ENCODE measurements around the gene MGRN1.

MGRN1 gene

GRCh38 chr16:4673387-4674046 lies 48.9 kb downstream of the MGRN1 start:
- no peak for DNase-seq (ENCODE audit: low read depth in 2 of 3, low spot score in 1 of 3)

DNA sequence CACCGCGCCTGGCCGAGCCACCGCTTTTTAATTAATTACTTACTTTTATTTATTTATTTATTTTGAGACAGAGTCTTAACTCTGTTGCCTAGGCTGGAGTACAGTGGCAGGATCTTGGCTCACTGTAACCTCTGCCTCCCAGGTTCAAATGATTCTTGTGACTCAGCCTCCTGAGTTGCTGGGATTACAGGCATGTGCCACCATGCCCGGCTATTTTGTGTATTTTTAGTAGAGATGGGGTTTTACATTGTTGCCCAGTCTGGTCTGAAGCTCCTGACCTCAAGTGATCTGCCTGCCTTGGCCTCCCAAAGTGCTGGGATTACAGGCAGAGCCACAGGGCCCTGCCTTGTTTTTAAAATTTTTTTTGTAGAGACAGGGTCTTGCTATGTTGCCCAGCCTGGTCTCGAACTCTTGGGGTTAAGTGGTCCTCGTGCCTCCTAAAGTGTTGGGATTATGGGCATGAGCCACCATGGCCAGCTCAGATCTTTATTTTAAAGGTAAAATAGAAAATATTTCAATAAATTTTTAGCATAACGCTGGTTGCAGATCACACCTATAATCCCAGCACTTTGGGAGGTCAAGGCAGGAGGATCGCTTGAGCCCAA lies 50.4 kb downstream of the MGRN1 start:
- no peak for DNase-seq (ENCODE audit: low read depth in 2 of 3, low spot score in 1 of 3)

DNA sequence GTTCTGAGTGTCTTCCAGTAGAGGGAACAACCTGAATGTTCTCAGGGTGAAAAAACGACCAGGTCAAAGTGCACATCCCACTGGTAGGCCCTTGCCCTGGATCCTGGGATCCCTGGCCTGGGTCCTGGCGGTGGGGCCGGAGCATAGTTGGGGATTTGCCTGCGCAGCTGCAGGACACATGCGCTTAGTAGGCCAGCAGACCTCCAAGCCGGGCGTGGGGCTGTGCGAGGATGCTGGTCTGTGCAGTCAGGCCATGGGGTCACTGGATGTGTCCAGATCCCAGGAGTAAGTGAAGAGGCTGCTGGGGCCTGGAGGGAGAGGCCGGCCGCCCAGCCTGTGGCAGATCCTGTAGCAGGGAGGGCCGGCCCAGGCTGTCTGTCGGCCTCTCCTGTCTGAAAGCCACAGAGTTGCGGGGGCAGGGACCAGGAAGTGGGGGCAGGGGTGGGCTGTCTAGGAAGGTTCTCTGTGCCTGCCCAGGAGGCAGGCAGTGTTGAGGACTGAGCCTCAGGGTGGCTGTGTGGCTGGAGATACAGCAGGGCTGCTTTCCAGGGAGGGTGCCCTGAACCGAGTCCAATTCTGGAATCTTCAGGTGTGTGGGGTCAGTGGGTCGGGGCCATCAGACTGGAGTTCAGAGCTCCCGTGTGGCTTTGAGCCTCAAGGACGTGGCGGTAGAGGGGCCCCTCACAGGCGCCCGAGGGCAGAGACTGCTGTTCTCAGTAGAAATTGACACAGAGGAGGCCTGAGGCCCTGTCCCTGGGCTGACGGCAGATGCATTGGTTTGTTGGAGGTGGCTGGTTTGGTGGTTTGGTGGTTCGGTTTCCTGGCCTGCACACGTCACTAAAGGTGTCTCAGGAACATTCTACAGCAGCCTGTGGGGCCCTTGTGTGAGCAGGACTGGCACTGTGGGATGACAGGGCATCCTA lies 51.5 kb downstream of the MGRN1 start:
- DNase-seq (ENCODE audit: low read depth in 2 of 3, low spot score in 1 of 3): peak; percentile 43 to 68 (median 60)

GRCh38 chr16:4676831-4677230 lies 52.2 kb downstream of the MGRN1 start:
- DNase-seq (ENCODE audit: low read depth in 2 of 3, low spot score in 1 of 3): no peak

DNA sequence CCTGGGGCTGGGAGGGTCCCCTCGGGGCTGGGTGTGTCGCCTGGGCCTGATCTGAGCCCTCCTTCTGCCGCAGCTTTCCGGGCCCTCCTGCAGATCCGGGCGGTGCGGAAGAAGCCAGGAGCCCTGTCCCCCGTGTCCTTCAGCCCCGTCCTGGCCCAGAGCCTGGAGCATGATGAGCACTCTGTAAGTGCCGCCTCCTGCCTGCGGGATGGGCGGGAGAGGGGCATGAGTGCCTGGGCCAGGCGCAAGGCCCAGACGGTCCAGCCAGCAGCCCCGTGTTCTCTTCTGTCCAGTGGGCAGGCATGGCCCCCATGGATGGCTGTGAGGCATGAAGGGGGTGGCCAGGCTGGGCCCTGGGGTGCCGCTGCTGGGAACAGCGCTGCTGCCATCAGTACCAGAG lies 52.8 kb downstream of the MGRN1 start:
- no peak for DNase-seq (ENCODE audit: low read depth in 2 of 3, low spot score in 1 of 3)

GRCh38 chr16:4677994-4678393 lies 53.4 kb downstream of the MGRN1 start:
- no peak for DNase-seq (ENCODE audit: low read depth in 2 of 3, low spot score in 1 of 3)

- DNase-seq (ENCODE audit: low read depth in 2 of 3, low spot score in 1 of 3): no peak
Observed at GRCh38 chr16:4678596-4678995, 54.0 kb downstream of the MGRN1 start.

GRCh38 chr16:4679156-4679849 lies 54.7 kb downstream of the MGRN1 start:
- no peak for DNase-seq (ENCODE audit: low read depth in 2 of 3, low spot score in 1 of 3)

GRCh38 chr16:4679850-4680636 lies 55.4 kb downstream of the MGRN1 start:
- DNase-seq (ENCODE audit: low read depth in 2 of 3, low spot score in 1 of 3): no peak

DNA sequence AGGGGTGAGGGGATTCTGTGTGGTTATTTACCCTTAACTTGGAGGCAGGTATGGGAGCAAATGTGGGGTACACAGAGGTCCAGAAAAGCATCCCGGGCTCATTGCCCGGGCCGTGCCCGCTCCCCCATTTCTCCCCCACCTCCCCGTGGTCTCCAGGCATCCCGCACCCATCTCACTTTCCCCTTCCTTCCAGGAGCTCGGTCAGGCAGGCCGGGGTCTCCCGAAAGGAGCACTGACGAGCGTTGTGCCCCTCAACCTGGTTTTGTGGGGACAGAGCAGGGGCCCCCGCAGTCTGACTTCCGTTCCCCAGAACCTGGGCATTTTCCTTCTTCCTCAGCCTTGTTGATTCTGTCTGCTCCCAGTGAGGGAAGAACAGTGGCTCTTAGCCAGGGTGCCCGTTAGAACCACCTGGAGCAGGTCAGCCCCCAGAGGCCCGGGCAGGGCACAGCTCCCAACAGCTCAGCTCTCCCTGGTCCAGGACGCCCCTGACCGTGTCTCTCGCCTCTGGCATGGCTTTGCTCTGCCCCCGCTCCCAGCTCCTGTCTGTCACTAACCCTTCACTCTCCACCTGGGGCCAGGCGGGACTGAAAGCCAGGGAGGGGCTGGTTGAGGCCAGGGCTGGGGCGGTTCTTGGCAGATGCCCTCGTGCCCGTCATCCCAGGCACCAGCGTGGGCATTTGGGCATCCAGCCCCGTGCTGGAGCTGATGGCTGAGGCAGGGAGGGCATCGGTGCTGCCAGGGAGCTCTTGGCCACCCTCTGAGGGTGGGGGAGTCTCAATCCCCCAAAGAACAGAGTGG lies 56.2 kb downstream of the MGRN1 start:
- no peak for DNase-seq (ENCODE audit: low read depth in 2 of 3, low spot score in 1 of 3)

GRCh38 chr16:4681471-4682083 lies 57.0 kb downstream of the MGRN1 start:
- no peak for DNase-seq (ENCODE audit: low read depth in 2 of 3, low spot score in 1 of 3)

GRCh38 chr16:4682084-4682591 lies 57.5 kb downstream of the MGRN1 start:
- no peak for DNase-seq (ENCODE audit: low read depth in 2 of 3, low spot score in 1 of 3)

DNA sequence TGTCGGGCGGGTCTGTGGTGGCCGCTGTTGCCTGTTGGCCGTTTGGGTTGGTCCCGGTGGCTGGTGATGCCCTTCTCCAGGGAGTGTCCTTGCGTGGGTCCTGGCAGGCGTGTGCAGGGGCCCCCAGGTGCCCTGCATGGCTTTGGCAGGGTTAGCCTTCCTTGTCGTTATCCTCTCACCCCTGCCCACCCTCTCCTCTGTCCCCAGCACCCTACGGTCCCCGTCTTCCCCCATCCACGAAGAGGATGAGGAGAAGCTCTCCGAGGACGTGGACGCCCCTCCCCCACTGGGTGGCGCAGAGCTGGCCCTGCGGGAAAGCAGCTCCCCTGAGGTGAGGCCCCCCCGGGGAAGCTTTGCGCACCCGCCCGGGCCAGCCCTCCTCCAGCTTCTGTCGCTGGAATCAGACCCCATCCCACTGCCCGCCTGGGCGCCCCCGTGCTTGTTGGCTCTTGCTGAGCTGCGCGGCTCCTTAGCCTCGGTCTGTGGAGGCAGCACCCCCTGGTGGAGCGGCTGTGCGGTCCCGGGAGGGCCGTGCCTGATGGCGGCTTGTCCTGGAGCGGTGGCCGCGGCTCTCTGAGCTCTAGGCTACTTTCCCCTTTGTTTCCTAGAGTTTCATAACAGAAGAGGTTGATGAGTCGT lies 58.1 kb downstream of the MGRN1 start:
- DNase-seq (ENCODE audit: low read depth in 2 of 3, low spot score in 1 of 3): peak in 2 of 3 donors; percentile 17 to 40

DNA sequence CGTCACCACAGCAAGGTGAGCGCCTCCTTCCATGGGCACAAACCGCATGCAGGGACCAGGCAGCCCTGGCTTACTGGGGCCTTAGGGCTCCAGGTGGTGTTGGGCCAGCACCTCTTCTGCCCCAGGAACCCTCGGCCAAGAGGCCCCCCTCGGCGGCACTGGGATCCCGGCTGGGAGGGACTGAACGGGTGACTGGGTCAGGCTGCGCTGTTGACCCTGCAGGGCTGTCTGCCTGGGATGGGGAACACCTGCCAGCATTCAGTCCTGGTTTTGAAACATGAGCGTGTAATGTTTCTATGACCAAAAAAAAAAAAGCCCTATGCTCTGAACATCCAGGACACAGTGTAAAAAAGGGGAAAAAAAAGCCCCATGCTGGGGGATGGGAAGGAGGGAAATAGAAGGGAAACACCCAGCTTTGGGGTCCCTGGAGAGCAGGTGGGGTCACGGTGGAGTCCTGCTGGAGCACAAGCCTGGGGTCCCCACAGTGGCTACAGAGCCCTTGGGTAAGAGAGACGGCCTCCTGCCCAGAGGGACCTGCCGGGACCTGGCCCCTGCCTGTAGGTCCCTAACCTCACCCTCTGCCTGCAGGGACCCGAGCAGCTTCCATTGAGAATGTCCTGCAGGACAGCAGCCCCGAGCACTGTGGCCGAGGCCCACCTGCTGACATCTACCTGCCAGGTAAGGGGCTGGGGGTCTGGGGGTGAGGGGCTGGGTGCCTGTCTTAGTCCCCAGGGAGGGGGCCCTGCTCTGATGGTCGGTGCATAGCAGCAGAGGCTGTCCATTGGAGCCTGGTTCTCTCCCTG lies 58.8 kb downstream of the MGRN1 start:
- no peak for DNase-seq (ENCODE audit: low read depth in 2 of 3, low spot score in 1 of 3)

- no peak for DNase-seq (ENCODE audit: low read depth in 2 of 3, low spot score in 1 of 3)
Observed at GRCh38 chr16:4684058-4684715, 59.6 kb downstream of the MGRN1 start.

DNA sequence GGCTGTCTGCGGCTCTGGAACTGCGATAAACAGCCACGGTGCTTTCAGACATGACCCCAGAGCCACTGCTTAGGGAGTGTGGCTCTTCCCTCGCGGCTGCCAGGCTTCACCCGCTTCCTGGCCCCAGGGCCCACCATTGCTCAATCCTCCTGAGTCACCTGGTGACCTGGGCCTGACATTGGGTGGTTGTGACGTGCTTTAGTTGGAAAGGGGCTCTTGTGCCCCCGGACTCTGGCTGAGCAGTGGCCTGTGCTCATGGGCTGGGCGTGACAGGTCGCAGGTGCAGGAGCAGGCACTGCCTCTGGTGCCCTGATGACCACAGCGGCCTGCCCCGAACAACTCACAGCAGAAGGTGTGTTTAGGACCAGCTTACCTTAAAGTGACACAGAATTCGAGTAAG lies 60.1 kb downstream of the MGRN1 start:
- no peak for DNase-seq (ENCODE audit: low read depth in 2 of 3, low spot score in 1 of 3)

DNA sequence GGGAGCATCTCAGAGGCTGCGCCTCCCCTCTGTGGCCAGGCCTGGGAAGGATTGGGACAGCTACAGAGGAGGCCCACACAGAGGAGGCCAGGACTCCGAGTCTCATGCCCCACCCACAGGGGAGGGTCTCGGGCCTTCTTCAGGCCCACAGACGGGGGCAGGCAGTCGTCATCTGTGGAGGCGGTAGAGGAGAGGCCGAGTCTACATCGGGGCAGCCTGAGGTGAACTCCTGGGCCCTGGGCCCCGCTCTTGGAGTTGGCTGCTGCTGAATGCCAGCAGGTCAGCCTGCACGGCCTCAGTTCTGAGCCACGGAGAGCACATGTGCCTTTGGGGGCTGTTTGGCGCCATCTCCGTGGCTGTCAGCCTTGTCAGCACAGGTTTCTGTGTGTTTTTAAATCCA lies 60.7 kb downstream of the MGRN1 start:
- no peak for DNase-seq (ENCODE audit: low read depth in 2 of 3, low spot score in 1 of 3)
